Aorta (tissue), 5 donors: ENCODE data around the gene SAFB. TPM values are rescaled to one million over a fixed set of nuclear protein-coding genes. Genes with fewer than 3 reads are reported as not detected.

Experiments used
- ATAC-seq: fragments of 200-7000 bp; cut with Tn5 transposase; one replicate; pipeline ENCODE4 v1.9.1; 2022; ENCODE audit warnings: moderate library complexity; ENCODE audit not compliant: low FRiP score
- DNase-seq, 2 donors: peaks; one replicate each; pipeline ENCODE4 v3.0.0-alpha.2; 2020
- H3K27ac ChIP-seq, 2 donors: one replicate each; pipeline ENCODE4 v1.5.1; 2013; ENCODE audit warnings: low read length in 2 of 2, mild to moderate bottlenecking in 2 of 2, moderate library complexity in 2 of 2, control low read depth in 1 of 2, inconsistent platforms in 1 of 2, low read depth in 1 of 2
- H3K27me3 ChIP-seq, 2 donors: one replicate each; pipeline ENCODE4 v1.6.1; 2013; ENCODE audit warnings: control low read depth in 1 of 2, low read length in 1 of 2, mild to moderate bottlenecking in 1 of 2, moderate library complexity in 1 of 2; ENCODE audit not compliant: insufficient read depth in 2 of 2, control insufficient read depth in 1 of 2
- H3K36me3 ChIP-seq, 2 donors: one replicate each; pipeline ENCODE4 v1.6.1; 2013; ENCODE audit warnings: control low read depth in 1 of 2, low read length in 1 of 2, mild to moderate bottlenecking in 1 of 2; ENCODE audit not compliant: insufficient read depth in 2 of 2, control insufficient read depth in 1 of 2
- H3K4me1 ChIP-seq, 2 donors: one replicate each; pipeline ENCODE4 v1.6.1; 2013; ENCODE audit warnings: low read length in 2 of 2, control low read depth in 1 of 2, mild to moderate bottlenecking in 1 of 2, moderate library complexity in 1 of 2; ENCODE audit not compliant: insufficient read depth in 2 of 2, control insufficient read depth in 1 of 2
- H3K4me3 ChIP-seq, 2 donors: one replicate each; pipeline ENCODE4 v1.5.1; 2013; ENCODE audit warnings: low read length in 2 of 2, control low read depth in 1 of 2, mild to moderate bottlenecking in 1 of 2
- H3K9me3 ChIP-seq: one replicate; pipeline ENCODE4 v1.6.1; 2013; ENCODE audit warnings: mild to moderate bottlenecking, low read length; ENCODE audit not compliant: control insufficient read depth
- WGBS, 2 donors: extraction: QIAGEN DNeasy Blood & Tissue Kit; methylation state at CpG; one replicate each; pipeline ENCODE4 v1.1.7; 2013; 5-methylcytosine and 5-hydroxymethylcytosine counted together
- intact Hi-C, 2 donors: fragments of 100-400 bp; cut with DNase I; formaldehyde crosslinking; loops; one replicate each; pipeline versions ENCODE4 v1.14.2 to v1.15.0; 2022
- polyA plus RNA-seq, 2 donors: library from polyadenylated mRNA; stranded (reverse); fragments of 200-250 nt; gene quantifications; one replicate each; pipeline ENCODE4 v1.2.3, GENCODE V29; 2013
- total RNA-seq, 2 donors: library from RNA; stranded (reverse); fragmentation: NEBNext Ultra II Directional; extraction: Animal tissue kit (Norgen Biotek cat#: 25700); gene quantifications; one replicate each; pipeline ENCODE4 v1.2.1, GENCODE V29; 2021
- donor health status: healthy with polysubstance abuse.
- donor health status: Bipolar disorder and iron deficiency.
- donor health status: DM: no; HTN: no; CAD: no.
- donor health status: DM: no; HTN: no; CAD: no.
- donor health status: DM: yes; HTN: yes; CAD: no.

Gene SAFB
- total and polyA plus RNA-seq, 4 donors: 32.7 to 100 (median 75.8) TPM

DNA sequence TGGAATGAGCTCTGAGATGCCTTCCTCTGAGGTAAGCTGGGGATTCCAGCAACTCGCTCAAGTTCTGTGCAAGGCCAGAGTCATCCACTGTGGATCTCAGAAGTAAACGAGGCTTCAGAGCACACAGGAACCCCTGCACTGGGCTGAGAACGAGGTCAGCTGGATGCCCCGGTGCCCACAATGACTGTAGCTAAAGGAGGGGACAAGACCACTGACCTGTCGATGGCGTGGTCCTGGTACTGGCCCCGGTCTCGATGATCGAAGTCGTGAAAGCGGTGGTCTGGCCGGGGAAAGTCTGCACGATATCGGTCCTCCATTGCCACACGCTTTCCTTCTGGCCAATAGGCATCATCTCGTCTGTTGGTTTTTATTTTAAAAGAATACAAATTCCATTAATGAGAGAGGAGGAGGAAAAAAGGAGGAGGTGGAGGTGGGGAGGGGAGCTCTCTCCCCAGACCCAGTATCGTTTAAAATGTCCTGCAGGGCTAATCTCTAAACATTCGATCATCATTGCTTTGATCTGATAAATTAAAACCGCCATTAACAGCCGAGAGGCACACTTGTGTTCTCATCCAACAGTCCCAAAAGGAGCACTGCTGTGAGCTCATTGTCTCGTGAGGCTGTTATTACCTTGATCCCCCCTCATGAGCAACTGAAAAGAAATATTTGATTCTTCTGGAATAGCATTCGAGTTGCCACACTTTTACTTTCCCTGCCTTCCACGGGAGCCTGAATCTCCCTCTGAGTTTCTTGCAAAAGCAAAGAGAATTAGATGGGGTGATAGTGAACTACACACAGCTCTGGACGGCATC is 30.1 kb upstream of the SAFB start:
- intact Hi-C loops: no loop called here
- Histone ChIP-seq H3K27me3 (no peaks in the 10 kb centered on the region), H3K36me3 (peaks cover 0 to 18% of the 10 kb centered on the region in 2 donors), H3K4me3 (no peak overlapping the region), H3K9me3 (no peaks in the 10 kb centered on the region), H3K27ac (no peak overlapping the region), H3K4me1 (no peaks in the 10 kb centered on the region)
- WGBS, 2 donors: 90 to 92% methylated on average over 24 of the region's 24 CpGs
- DNase-seq: peak in 1 of 2 donors; percentile 28
- ATAC-seq: no peak

DNA sequence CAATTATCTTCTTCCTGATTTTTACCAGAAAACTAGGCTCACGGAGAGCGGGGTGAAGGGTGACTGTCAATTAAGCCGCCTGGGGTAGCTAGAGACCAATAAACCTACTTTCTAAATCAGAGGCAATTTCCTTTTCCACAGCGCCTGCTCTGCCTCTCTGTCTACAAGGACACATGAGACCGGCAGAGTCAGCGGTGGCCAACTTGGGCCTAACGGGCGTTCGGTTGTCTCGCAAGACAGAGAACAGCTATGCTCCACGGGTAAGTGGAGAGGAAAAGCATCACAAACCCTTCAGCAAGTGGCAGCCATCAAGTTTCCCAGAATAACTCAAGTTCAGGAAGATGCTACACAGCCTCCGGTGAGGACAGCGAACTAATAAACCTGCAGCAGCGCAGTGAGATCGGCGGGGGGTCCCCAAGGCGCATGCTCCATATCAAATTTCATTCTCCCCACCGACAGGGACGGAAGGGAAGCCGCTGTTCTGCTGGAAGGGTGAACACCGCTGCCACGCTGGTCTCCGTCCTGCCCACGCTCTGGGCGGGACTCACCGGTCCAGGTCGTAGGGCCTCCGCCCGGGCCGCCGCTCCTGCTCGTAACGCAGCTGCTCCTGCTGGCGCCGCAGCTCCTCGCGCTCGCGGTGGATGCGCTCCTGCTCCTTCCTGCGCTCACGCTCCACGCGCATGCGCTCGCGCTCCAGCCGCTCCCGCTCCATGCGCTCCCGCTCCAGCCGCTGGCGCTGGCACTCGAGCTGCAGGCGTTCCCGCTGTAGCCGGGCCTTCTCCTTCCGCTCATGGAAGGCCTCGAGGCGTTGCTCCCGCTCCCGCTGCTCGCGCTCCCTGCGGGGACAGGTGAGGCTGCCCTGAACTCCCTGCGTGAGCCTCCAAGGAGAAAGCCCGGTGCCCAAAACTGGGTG is 29.3 kb upstream of the SAFB start:
- Histone ChIP-seq H3K9me3 (no peaks in the 10 kb centered on the region), H3K27ac (no peak overlapping the region), H3K4me1 (no peaks in the 10 kb centered on the region), H3K36me3 (peaks cover 4 to 19% of the 10 kb centered on the region in 2 donors), H3K27me3 (no peaks in the 10 kb centered on the region), H3K4me3 (no peak overlapping the region)
- DNase-seq (peak; percentile 13 to 48), ATAC-seq (peak; percentile 30)
- intact Hi-C loops: no loop called here
- 91 to 92% methylated on average over 67 of the region's 67 CpGs for WGBS, 2 donors

DNA sequence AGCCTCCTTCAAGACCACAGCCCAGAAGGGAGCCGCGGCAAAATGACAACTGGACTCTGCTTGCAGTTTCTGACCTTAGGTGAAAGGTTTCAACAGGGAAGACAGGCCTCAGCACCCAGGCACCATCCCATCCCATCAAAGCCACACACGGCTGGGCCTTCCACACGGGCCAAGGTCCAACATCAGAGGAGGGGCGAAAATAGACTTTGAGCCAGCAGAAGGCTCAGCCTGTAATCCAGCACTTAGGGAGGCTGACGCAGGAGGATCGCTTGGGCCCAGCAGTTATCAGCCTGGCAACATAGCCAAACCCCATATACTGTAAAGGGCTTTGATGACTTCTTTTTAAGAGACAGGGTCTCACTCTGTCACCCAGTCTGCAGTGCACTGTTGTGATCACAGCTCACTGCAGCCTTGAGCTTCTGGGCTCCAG is 28.3 kb upstream of the SAFB start:
- ATAC-seq: no peak
- H3K4me3 ChIP-seq: no peak overlapping the region
- no peaks in the 10 kb centered on the region for H3K9me3 ChIP-seq
- peaks cover 4 to 25% of the 10 kb centered on the region in 2 donors for H3K36me3 ChIP-seq
- H3K4me1 ChIP-seq: no peaks in the 10 kb centered on the region
- DNase-seq: peak in 1 of 2 donors; percentile 29
- WGBS, 2 donors: 89% methylated on average over 7 of the region's 7 CpGs
- intact Hi-C loops: no loop called here
- H3K27me3 ChIP-seq: no peaks in the 10 kb centered on the region
- H3K27ac ChIP-seq: no peak overlapping the region

DNA sequence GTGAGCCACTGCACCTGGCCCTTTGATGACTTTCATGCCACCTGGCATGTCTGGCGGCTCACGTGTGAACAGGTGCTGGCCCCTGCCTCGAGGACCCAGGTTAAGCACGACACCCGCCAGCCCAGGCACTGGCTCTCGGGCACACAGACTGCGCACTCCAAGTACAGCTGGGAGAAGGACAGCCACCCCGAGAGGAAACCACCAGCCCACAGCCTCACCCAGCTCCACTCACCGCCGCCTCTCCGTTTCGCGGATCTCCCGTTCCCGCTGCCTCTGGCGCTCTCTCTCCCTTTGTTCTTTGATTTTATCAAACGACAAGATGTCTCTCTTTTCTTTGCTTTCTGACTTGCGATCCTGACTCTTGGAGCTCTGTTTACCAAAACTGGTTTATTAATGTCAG is 27.8 kb upstream of the SAFB start:
- intact Hi-C loops: no loop called here
- no peaks in the 10 kb centered on the region for H3K4me1 ChIP-seq
- no peak for ATAC-seq
- peak in 1 of 2 donors; percentile 43 for DNase-seq
- H3K36me3 ChIP-seq: peaks cover 4 to 25% of the 10 kb centered on the region in 2 donors
- H3K4me3 ChIP-seq: no peak overlapping the region
- H3K9me3 ChIP-seq: no peaks in the 10 kb centered on the region
- 94 to 98% methylated on average over 18 of the region's 18 CpGs for WGBS, 2 donors
- H3K27me3 ChIP-seq: no peaks in the 10 kb centered on the region
- no peak overlapping the region for H3K27ac ChIP-seq

DNA sequence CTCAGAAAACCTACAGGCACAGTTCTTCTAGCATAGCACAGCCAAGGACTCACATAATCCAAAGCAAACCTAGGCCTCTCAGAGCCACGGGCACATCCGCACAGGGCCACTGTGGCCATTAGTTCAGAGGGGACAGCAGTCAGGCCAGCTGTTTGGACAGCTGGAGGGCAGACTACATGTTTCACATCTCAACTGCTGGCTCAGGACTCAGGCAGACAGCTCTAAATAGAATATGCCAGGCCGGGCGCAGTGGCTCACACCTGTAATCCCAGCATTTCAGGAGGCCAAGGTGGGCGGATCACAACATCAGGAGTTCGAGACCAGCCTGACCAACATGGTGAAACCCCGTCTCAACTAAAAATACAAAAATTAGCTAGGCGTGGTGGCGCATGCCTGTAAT is 27.1 kb upstream of the SAFB start:
- Histone ChIP-seq H3K27ac (no peak overlapping the region), H3K27me3 (no peaks in the 10 kb centered on the region), H3K4me1 (no peaks in the 10 kb centered on the region), H3K9me3 (no peaks in the 10 kb centered on the region), H3K36me3 (peaks cover 4 to 28% of the 10 kb centered on the region in 2 donors), H3K4me3 (no peak overlapping the region)
- WGBS, 2 donors: 81 to 88% methylated on average over 9 of the region's 9 CpGs
- DNase-seq (peak in 1 of 2 donors; percentile 14), ATAC-seq (no peak)
- intact Hi-C loops: no loop called here

DNA sequence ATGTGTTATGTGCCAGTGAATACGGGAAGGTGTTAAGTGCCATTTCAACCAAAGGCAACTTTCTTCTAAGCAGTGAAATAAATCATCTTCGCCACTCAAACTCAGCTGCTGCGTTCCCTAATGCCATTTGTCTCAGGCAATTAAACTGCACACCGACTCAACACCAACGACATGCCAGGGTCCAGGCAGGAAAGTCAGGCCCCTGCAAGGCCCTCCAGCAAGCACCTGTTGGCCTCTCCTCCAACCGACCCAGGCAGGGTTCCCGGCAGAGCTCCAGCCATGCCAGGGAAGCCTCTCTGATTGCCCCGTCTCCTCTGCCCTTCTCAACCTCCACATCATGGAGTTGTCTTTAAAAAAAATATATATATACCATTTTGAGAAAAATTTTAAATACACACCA is 22.1 kb upstream of the SAFB start:
- Histone ChIP-seq H3K4me1 (no peaks in the 10 kb centered on the region), H3K9me3 (no peaks in the 10 kb centered on the region), H3K27me3 (no peaks in the 10 kb centered on the region), H3K4me3 (no peak overlapping the region), H3K36me3 (peaks cover 6 to 21% of the 10 kb centered on the region in 2 donors), H3K27ac (no peak overlapping the region)
- intact Hi-C loops: no loop called here
- WGBS, 2 donors: 61 to 73% methylated on average over 8 of the region's 8 CpGs
- ATAC-seq (no peak), DNase-seq (peak in 1 of 2 donors; percentile 39)

DNA sequence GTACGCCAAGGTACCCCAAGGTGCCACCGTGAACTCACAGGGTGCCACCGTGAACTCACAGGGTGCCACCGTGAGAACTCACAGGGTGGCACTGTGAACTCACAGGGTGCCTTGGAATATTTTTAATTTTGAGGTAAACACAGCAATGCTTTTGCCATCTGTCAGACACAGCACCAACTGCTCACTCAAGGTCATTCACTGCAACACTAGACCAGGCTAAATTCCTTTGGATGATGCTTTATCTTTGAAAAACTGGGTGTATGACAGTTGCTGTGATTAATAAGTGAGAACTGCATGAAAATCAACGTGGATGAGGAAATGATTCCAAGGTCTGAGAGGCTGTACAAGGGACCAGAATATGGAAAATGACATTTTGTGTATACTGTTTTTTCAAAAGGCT is 19.3 kb upstream of the SAFB start:
- ATAC-seq (no peak), DNase-seq (peak in 1 of 2 donors; percentile 11)
- peaks cover 7 to 17% of the 10 kb centered on the region in 2 donors for H3K36me3 ChIP-seq
- no peaks in the 10 kb centered on the region for H3K27me3 ChIP-seq
- H3K27ac ChIP-seq: no peak overlapping the region
- intact Hi-C loops: no loop called here
- H3K4me3 ChIP-seq: no peak overlapping the region
- WGBS, 2 donors: 78 to 80% methylated on average over 5 of the region's 5 CpGs
- H3K9me3 ChIP-seq: no peaks in the 10 kb centered on the region
- no peaks in the 10 kb centered on the region for H3K4me1 ChIP-seq

DNA sequence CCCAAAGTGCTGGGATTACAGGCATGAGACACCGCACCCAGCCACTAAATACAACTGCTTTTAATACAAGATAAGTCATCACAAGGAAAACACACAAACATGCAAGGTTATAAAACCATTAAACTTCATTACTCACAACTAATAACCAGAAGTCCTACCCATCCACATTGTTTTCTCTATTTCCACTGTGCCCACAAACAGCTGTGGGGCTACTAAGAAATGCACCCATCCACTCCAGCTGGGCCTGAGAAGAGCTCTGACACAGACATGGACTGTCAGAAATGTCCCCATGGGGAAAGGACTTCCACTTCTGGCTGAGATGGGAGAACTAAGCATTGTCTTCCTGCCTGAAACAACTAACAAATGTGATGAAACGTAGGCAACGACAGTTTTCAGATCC is 17.5 kb upstream of the SAFB start:
- Histone ChIP-seq H3K27ac (no peak overlapping the region), H3K9me3 (no peaks in the 10 kb centered on the region), H3K4me3 (no peak overlapping the region), H3K27me3 (no peaks in the 10 kb centered on the region), H3K36me3 (peaks cover 7 to 11% of the 10 kb centered on the region in 2 donors), H3K4me1 (no peaks in the 10 kb centered on the region)
- no peak for ATAC-seq
- WGBS, 2 donors: 86 to 91% methylated on average over 3 of the region's 3 CpGs
- no peak for DNase-seq
- intact Hi-C loops: no loop called here
